ENCODE measurements around the gene PTPRM.

DNA sequence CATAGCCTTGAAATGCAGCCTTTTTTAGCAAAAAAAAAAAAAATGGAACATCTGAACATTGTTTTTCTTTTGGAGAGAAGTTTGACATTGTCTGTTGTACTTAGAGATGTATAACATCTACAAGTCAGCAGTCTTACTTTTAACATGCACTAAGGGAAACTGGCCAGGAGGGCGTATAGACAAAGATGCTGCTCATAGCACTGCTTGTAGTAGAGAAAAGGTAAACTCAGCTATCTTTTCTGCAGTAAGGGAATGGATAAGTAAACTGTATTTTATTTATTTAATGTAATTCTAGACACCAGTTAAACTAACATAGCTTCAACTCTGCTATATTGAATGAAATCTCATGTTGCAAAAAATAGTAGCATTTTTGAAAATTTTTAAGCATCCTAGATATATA is 489.6 kb downstream of the PTPRM start:
- TF ChIP-seq EZH2 (optimal IDR thresholded peaks at IDR 0.05; ENCODE audit: low read depth, low read length) (no peak), EZH2phosphoT487 (IDR thresholded peaks at IDR 0.05; ENCODE audit: low read length) (no peak)
- TF ChIP-seq, protein P1, sequence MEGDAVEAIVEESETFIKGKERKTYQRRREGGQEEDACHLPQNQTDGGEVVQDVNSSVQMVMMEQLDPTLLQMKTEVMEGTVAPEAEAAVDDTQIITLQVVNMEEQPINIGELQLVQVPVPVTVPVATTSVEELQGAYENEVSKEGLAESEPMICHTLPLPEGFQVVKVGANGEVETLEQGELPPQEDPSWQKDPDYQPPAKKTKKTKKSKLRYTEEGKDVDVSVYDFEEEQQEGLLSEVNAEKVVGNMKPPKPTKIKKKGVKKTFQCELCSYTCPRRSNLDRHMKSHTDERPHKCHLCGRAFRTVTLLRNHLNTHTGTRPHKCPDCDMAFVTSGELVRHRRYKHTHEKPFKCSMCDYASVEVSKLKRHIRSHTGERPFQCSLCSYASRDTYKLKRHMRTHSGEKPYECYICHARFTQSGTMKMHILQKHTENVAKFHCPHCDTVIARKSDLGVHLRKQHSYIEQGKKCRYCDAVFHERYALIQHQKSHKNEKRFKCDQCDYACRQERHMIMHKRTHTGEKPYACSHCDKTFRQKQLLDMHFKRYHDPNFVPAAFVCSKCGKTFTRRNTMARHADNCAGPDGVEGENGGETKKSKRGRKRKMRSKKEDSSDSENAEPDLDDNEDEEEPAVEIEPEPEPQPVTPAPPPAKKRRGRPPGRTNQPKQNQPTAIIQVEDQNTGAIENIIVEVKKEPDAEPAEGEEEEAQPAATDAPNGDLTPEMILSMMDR (IDR thresholded peaks at IDR 0.05; ENCODE audit: low read length) = no peak
